ENCODE measurements around the gene ZMIZ2.
"Not testable (repeated sequence)": the region's sequence is repeated elsewhere in the genome, so short reads cannot be mapped to it uniquely, and the experiment has no call there.

ZMIZ2 gene

DNA sequence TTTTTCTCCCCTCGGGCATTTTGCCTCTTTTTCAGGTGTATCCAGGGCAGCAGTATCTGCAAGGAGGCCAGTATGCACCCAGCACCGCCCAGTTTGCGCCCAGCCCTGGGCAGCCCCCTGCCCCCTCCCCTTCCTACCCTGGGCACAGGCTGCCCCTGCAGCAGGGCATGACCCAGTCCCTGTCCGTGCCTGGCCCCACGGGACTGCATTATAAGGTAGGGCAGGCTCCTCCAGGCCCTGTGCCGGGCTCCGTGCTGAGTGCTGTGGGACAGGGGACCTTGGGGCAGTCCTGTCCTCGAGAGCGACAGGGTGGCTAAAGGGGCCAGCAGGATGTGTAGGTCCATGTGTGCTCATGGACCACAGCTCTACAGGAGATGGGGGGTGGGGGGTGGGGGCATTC, 10.6 kb downstream of the ZMIZ2 start:
- no peak for DNase-seq

- DNase-seq = no peak
Measured at GRCh38 chr7:44760034-44760580, 11.5 kb downstream of the ZMIZ2 start.

DNA sequence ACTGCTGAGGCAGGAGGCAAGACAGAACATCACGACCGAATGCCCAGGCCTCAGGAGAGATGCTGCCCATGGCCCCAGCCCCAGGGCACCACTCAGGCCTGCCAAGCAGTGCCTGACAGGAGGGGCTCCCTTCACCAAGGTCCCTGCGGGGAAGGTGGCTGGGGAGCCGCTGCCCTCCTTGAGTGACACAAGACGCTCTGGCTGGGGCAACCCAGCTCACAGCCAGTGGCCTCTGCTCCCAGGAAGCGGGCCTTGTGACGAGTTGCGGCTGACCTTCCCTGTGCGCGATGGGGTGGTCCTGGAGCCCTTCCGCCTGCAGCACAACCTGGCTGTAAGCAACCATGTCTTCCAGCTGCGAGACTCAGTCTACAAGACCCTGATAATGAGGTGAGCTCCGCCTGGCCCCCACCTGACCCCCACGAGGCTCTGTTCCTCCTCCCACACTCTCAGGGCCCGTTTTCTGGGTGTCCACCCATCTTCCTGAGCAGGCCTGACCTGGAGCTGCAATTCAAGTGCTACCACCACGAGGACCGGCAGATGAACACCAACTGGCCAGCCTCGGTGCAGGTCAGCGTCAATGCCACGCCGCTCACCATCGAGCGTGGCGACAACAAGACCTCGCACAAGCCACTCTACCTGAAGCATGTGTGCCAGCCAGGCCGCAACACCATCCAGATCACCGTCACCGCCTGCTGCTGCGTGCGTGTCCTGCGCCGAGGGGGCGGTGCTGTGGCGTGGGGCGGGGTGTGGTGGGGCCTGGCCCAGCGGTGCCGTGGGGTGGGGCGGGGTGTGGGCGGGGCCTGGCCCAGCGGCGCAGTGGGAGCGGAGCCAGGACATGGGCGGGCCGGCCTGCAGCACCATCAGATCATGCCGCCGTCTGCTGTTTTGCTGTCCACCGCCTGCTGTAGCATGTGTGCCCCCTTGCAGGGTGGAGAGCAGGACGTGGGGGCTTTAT, 12.8 kb downstream of the ZMIZ2 start:
- DNase-seq = no peak

GRCh38 chr7:44762300-44762699, 13.7 kb downstream of the ZMIZ2 start:
- no peak for DNase-seq

GRCh38 chr7:44762726-44763522, 14.3 kb downstream of the ZMIZ2 start:
- no peak for DNase-seq

GRCh38 chr7:44764081-44764480, 15.4 kb downstream of the ZMIZ2 start:
- no peak for DNase-seq

GRCh38 chr7:44764665-44765578, 16.3 kb downstream of the ZMIZ2 start:
- DNase-seq = no peak

DNA sequence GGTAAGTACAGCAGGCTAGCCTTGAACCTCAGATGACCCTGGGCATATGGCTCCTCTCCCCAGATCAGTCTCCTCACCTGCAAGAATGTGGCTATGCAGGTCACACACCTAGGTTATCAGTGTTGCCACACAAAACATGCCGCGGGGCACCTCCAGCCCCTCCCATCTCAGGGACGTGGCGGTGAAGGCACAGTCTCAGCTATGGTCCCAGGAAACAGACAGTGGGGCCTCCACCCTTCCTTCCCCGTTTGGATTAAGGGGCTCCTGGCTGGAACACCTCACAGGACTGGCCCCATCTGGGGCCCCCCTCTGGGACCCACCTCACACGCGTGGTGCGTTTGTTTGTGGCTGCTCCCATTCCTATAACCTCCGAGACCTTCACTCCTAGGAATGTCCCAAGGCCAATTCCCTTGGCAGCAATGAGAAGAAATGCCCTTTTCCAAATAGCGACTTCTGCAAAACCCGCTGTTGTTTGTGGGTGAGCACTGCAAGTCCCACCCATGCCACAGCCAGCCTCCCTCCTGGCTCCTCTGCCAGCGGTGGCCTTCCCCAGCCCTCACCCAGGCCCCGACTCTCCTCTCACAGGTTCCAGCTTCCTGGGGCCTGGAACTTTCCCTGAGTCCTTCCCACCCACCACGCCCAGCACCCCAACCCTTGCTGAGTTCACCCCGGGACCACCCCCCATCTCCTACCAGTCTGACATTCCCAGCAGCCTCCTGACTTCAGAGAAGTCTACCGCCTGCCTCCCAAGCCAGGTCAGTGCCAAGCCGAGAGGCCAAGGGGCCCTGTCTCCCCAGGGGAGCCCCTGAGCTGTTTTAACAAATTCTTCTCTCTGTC, 17.1 kb downstream of the ZMIZ2 start:
- DNase-seq = no peak

DNA sequence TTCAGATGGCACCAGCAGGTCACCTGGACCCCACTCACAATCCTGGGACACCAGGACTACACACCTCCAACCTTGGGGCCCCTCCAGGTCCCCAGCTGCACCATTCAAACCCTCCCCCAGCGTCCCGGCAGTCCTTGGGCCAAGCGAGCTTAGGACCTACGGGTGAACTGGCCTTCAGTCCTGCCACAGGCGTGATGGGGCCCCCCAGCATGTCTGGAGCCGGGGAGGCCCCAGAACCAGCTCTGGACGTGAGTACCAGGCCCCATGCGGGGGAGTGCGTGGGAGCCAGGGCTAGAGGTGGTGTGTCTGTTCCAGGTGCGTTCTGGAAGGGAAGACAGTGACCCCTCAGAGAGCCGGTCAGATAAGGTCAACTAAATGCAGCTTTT, 17.8 kb downstream of the ZMIZ2 start:
- no peak for DNase-seq

DNA sequence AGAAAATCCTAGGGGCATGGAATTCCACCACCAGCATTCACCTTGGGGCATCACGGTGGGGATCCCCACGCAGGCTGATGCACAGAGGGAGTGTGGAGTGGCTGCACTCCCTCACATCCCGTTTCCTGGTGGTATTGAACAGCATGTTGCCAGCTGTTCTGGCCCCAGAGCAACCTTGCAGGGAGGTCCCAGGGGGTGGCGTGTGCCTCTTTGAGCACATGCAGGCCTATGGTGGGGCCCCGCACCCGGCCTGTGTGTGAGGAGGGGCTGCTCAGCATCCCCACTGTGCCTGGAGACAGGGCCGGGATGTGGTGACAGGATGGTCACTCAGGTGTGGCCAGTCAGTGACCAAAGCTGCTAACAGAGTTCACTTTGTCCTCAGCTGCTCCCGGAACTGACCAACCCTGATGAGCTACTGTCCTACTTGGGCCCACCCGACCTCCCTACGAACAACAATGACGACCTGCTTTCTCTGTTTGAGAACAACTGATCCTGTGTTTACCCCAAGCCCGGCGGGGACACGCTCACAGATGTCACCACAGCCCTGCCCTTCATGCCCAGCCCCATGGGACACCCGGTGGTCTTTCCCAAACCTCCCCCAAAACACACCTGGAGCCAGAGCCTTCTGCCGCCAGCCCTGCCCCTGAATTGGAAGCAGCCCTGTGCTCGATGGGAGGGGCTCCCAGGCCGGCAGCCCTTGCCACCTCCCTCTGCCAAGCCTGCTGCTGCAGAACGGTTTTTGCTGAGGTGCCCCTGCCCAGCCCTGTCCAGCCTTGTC, 18.7 kb downstream of the ZMIZ2 start:
- no peak for DNase-seq

DNA sequence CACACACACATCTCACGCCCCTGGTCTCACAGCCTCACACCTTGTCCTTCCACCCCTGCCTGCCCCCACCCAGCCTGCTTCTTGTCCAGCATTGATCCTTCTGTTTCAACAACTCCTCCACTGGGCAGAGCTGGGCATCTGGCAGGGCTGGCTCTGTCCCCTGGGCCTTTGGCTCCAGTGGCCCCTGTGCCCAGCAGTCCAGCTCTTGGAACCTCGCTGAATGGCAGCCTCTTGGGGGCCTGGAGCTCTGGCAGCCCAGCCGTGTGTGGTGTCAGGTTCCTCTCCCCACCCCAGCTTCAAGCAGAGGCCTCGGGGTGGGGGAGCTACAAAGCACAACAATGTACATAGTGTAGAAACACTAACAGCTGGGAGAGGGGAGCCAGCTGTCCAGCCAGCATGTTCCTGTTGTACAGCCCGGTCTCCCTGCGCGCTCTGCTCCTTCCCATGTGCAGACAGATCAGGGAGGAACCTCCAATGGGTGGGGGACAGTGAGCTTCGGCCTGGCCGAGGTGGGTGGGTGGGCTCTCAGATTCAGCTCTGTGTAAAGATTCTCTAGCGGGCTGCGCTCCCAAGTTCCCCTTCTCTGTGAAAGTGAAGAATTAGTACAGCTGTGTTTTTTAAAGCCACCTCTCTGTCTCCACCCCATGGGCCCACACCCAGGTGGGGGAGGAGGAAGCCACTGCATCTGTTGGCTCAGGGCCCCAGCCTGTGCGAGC, 19.4 kb downstream of the ZMIZ2 start:
- DNase-seq = peak; percentile 22 to 33

- DNase-seq = no peak
Measured at GRCh38 chr7:44768628-44769371, 20.2 kb downstream of the ZMIZ2 start.

GRCh38 chr7:44769376-44769775, 20.7 kb downstream of the ZMIZ2 start:
- DNase-seq = no peak

GRCh38 chr7:44769776-44770294, 21.2 kb downstream of the ZMIZ2 start:
- DNase-seq = peak in 1 of 2 experiments; percentile 17

DNA sequence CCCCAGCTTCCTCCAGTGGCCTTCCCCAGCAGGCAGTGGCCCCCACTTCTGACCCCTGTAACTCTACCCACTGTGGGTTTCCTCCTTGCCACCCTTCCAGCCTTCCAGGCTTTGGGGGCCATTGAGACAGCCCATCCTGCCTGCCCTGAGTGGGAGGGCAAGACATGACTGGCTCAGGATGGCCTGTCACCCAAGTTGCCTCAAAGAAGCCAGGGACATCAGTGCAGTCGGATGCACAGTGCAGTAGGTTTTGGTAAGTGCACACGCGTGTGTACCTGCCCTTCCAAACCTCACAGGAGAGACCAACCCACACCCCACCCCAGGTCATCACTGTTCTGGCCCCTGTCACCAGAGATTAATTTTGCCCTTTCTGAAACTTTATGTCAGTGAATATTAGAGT, 22.7 kb downstream of the ZMIZ2 start:
- no peak for DNase-seq

- DNase-seq = no peak
Measured at GRCh38 chr7:44772440-44772839, 23.8 kb downstream of the ZMIZ2 start.

GRCh38 chr7:44772867-44773266, 24.2 kb downstream of the ZMIZ2 start:
- no peak for DNase-seq

DNA sequence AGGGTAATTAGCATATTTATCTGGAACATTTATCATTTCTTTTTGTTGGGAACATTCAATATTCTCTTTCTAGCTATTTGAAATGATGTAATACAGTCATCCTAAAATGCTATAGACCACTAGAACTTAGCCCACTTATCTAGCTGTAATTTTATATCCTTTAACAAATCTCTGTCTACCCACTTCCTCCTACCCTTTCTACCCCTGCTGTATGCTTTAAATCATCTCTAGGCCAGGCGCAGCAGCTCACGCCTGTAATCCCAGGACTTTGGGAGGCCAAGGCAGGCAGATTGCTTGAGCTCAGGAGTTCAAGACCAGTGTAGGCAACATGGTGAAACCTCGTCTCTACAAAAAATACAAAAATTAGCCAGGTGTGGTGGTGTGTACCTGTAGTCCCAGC, 25.8 kb downstream of the ZMIZ2 start:
- DNase-seq = not testable (repeated sequence)

Data from Kasumi-1 (cell line).